GM04503 (cell line): ENCODE data around the gene ANKLE1.

ENCODE experiments used
- DNase-seq: peaks from one replicate; pipeline ENCODE4 v3.0.0-alpha.2; 2012; ENCODE audit warnings: low read depth

The ANKLE1 gene

GRCh38 chr19:17307876-17308377 lies 26.2 kb downstream of the ANKLE1 start:
- no peak for DNase-seq

GRCh38 chr19:17309198-17309964 lies 27.7 kb downstream of the ANKLE1 start, which contains the start of gene DDA1:
Gene DDA1, plus strand, starts transcription at chr19:17309563. Its CDS starts 92 bp downstream, at chr19:17309655.
- DNase-seq: peak; percentile 99

- no peak for DNase-seq
Measured at GRCh38 chr19:17309965-17310461, 28.3 kb downstream of the ANKLE1 start.

GRCh38 chr19:17311455-17312188 lies 29.9 kb downstream of the ANKLE1 start:
- DNase-seq: no peak

- no peak for DNase-seq
Measured at GRCh38 chr19:17312189-17313113, 30.8 kb downstream of the ANKLE1 start.

GRCh38 chr19:17314007-17314593 lies 32.4 kb downstream of the ANKLE1 start:
- DNase-seq: no peak

- no peak for DNase-seq
Measured at GRCh38 chr19:17318966-17319365, 37.3 kb downstream of the ANKLE1 start.

GRCh38 chr19:17319473-17320238 lies 38.0 kb downstream of the ANKLE1 start:
- no peak for DNase-seq

GRCh38 chr19:17320435-17320834 lies 38.7 kb downstream of the ANKLE1 start:
- DNase-seq: no peak

- no peak for DNase-seq
Measured at GRCh38 chr19:17321655-17322489, 40.2 kb downstream of the ANKLE1 start.

GRCh38 chr19:17322854-17323253 lies 41.2 kb downstream of the ANKLE1 start:
- no peak for DNase-seq

- no peak for DNase-seq
Measured at GRCh38 chr19:17323300-17323963, 41.7 kb downstream of the ANKLE1 start.

GRCh38 chr19:17323964-17324332 lies 42.2 kb downstream of the ANKLE1 start:
- no peak for DNase-seq

- no peak for DNase-seq
Measured at GRCh38 chr19:17324357-17325114, 42.8 kb downstream of the ANKLE1 start.

- DNase-seq: no peak
Measured at GRCh38 chr19:17325133-17325532, 43.4 kb downstream of the ANKLE1 start.

- DNase-seq: no peak
Measured at GRCh38 chr19:17325881-17326594, 44.3 kb downstream of the ANKLE1 start.

GRCh38 chr19:17326595-17326966 lies 44.9 kb downstream of the ANKLE1 start:
- DNase-seq: no peak
